ENCODE results near the gene CDC42SE2.
"Not testable (repeated sequence)": the region's sequence is repeated elsewhere in the genome, so short reads cannot be mapped to it uniquely, and the experiment has no call there.

Gene CDC42SE2

GRCh38 chr5:131246504-131246903, 17.3 kb upstream of the CDC42SE2 start:
- no peak for DNase-seq (ENCODE audit: low read depth, low spot score)
- no peak overlapping the region for H3K27ac ChIP-seq

- no peak overlapping the region for H3K27ac ChIP-seq
- DNase-seq (ENCODE audit: low read depth, low spot score) = no peak
Observed at GRCh38 chr5:131250751-131251475, 12.9 kb upstream of the CDC42SE2 start.

GRCh38 chr5:131252824-131253171, 11.1 kb upstream of the CDC42SE2 start:
- H3K27ac ChIP-seq = no peak overlapping the region

GRCh38 chr5:131254025-131254424, 9.8 kb upstream of the CDC42SE2 start:
- not testable (repeated sequence) for H3K27ac ChIP-seq; DNase-seq (ENCODE audit: low read depth, low spot score)

More at GRCh38 chr5:131252824-131253171, 11.1 kb upstream of the CDC42SE2 start:
- no peak for DNase-seq (ENCODE audit: low read depth, low spot score)

- no peak overlapping the region for H3K27ac ChIP-seq
- no peak for DNase-seq (ENCODE audit: low read depth, low spot score)
Observed at GRCh38 chr5:131254741-131255140, 9.1 kb upstream of the CDC42SE2 start.

GRCh38 chr5:131256507-131256823, 7.4 kb upstream of the CDC42SE2 start:
- H3K27ac ChIP-seq = no peak overlapping the region
- no peak for DNase-seq (ENCODE audit: low read depth, low spot score)

- peak; percentile 33 for DNase-seq (ENCODE audit: low read depth, low spot score)
Observed at GRCh38 chr5:131258733-131259132, 5.1 kb upstream of the CDC42SE2 start.

GRCh38 chr5:131259326-131259725, 4.5 kb upstream of the CDC42SE2 start:
- DNase-seq (ENCODE audit: low read depth, low spot score) = no peak
- peak overlapping the region; percentile 22 for H3K27ac ChIP-seq

More at GRCh38 chr5:131258733-131259132, 5.1 kb upstream of the CDC42SE2 start:
- peak overlapping the region; percentile 22 for H3K27ac ChIP-seq

- no peak for DNase-seq (ENCODE audit: low read depth, low spot score)
- H3K27ac ChIP-seq = no peak overlapping the region
Observed at GRCh38 chr5:131260895-131261294, 3.0 kb upstream of the CDC42SE2 start.

GRCh38 chr5:131261483-131261882, 2.4 kb upstream of the CDC42SE2 start:
- no peak for DNase-seq (ENCODE audit: low read depth, low spot score)
- no peak overlapping the region for H3K27ac ChIP-seq

GRCh38 chr5:131262953-131263541, 806 bp upstream of the CDC42SE2 start:
- DNase-seq (ENCODE audit: low read depth, low spot score) = no peak
- H3K27ac ChIP-seq = peak overlapping the region; percentile 67

- peak overlapping the region; percentile 67 for H3K27ac ChIP-seq
- no peak for DNase-seq (ENCODE audit: low read depth, low spot score)
Observed at GRCh38 chr5:131264451-131265099, 722 bp downstream of the CDC42SE2 start.

- H3K27ac ChIP-seq = peak overlapping the region; percentile 67
- DNase-seq (ENCODE audit: low read depth, low spot score) = no peak
Observed at GRCh38 chr5:131265311-131265803, 1.5 kb downstream of the CDC42SE2 start.

GRCh38 chr5:131266370-131267060, 2.7 kb downstream of the CDC42SE2 start:
- no peak overlapping the region for H3K27ac ChIP-seq
- DNase-seq (ENCODE audit: low read depth, low spot score) = no peak

GRCh38 chr5:131268758-131269370, 5.0 kb downstream of the CDC42SE2 start:
- DNase-seq (ENCODE audit: low read depth, low spot score) = no peak
- no peak overlapping the region for H3K27ac ChIP-seq

GRCh38 chr5:131270809-131271208, 7.0 kb downstream of the CDC42SE2 start:
- peak overlapping the region; percentile 5 for H3K27ac ChIP-seq
- no peak for DNase-seq (ENCODE audit: low read depth, low spot score)

- DNase-seq (ENCODE audit: low read depth, low spot score); H3K27ac ChIP-seq: not testable (repeated sequence)
Observed at GRCh38 chr5:131271888-131272287, 8.0 kb downstream of the CDC42SE2 start.

GRCh38 chr5:131272307-131272706, 8.5 kb downstream of the CDC42SE2 start:
- no peak overlapping the region for H3K27ac ChIP-seq
- no peak for DNase-seq (ENCODE audit: low read depth, low spot score)

- H3K27ac ChIP-seq = no peak overlapping the region
- no peak for DNase-seq (ENCODE audit: low read depth, low spot score)
Observed at GRCh38 chr5:131272724-131273123, 8.9 kb downstream of the CDC42SE2 start.

- DNase-seq (ENCODE audit: low read depth, low spot score) = no peak
- no peak overlapping the region for H3K27ac ChIP-seq
Observed at GRCh38 chr5:131274326-131275063, 10.6 kb downstream of the CDC42SE2 start.
